H1 (cell line): ENCODE results near the gene KRTAP9-6. TPM values are rescaled to one million over a fixed set of nuclear protein-coding genes. Genes with fewer than 3 reads are reported as not detected.
"Not testable (repeated sequence)": the region's sequence is repeated elsewhere in the genome, so short reads cannot be mapped to it uniquely, and the experiment has no call there.

Experiments used
- CTCF ChIA-PET: fragments of 300-600 bp; sonication (Branson Sonifier 250); formaldehyde crosslinking; loops from one replicate; lab custom pipeline; 2021; ENCODE audit not compliant: partially characterized antibody; lab: Charles Lee
- POLR2A ChIA-PET: fragments of 300-600 bp; sonication (Branson Sonifier 250); formaldehyde crosslinking; loops from one replicate; lab custom pipeline; 2021; ENCODE audit warnings: inconsistent platforms; ENCODE audit not compliant: partially characterized antibody; lab: Charles Lee
- DNase-seq, 2 experiments: peaks; one replicate each; pipeline versions ENCODE4 v3.0.0 to v3.0.0-alpha.2; 2010 to 2022; ENCODE audit warnings: low spot score in 2 of 2, low read depth in 1 of 2, mixed read lengths in 1 of 2
- FAIRE-seq: peaks from 2 replicates; lab custom pipeline; 2011; peaks lifted over from hg19 to GRCh38; lab: Jason Lieb, UNC
- H2AFZ ChIP-seq: 2 replicates; pipeline ENCODE4 v1.8.1; 2012; ENCODE audit warnings: low read length, inconsistent platforms
- H2AK5ac ChIP-seq: 2 replicates; pipeline ENCODE4 v1.6.1; 2013; ENCODE audit warnings: low read depth, low read length
- H2BK120ac ChIP-seq: replicated peaks from 2 replicates; pipeline ENCODE3; 2013; ENCODE audit warnings: low read depth, low read length, inconsistent platforms
- H2BK12ac ChIP-seq: 2 replicates; pipeline ENCODE4 v1.6.1; 2013; ENCODE audit warnings: low read depth, low read length
- H2BK15ac ChIP-seq: 2 replicates; pipeline ENCODE4 v1.6.1; 2013; ENCODE audit warnings: low read length
- H2BK20ac ChIP-seq: 2 replicates; pipeline ENCODE4 v1.6.1; 2013; ENCODE audit warnings: low read length
- H2BK5ac ChIP-seq: 2 replicates; pipeline ENCODE4 v1.6.1; 2013; ENCODE audit warnings: low read depth, low read length
- H3K14ac ChIP-seq: 2 replicates; pipeline ENCODE4 v1.6.1; 2013; ENCODE audit warnings: inconsistent platforms; ENCODE audit not compliant: insufficient read length
- H3K18ac ChIP-seq: 2 replicates; pipeline ENCODE4 v1.6.1; 2013; ENCODE audit warnings: low read length; ENCODE audit errors: extremely low read depth
- H3K23ac ChIP-seq: 2 replicates; pipeline ENCODE4 v1.6.1; 2013; ENCODE audit warnings: inconsistent platforms; ENCODE audit not compliant: insufficient read length
- H3K23me2 ChIP-seq: 2 replicates; pipeline ENCODE4 v1.6.1; 2013; ENCODE audit warnings: low read depth, low read length
- H3K27ac ChIP-seq: 2 replicates; pipeline ENCODE4 v1.6.1; 2011; ENCODE audit warnings: low read depth, low read length, inconsistent platforms
- H3K27me3 ChIP-seq, 4 experiments: replicated peaks in 1 of 4; 1 replicate in 1 of 4; 2 replicates in 3 of 4; pipeline versions ENCODE4 v1.6.1 to v1.8.1; 2011 to 2013; ENCODE audit warnings: low read length in 3 of 4, mild to moderate bottlenecking in 3 of 4, inconsistent platforms in 2 of 4, mixed read lengths in 2 of 4, moderate library complexity in 1 of 4; ENCODE audit not compliant: control insufficient read depth in 3 of 4, insufficient read depth in 3 of 4; ENCODE audit errors: extremely low read depth in 1 of 4
- H3K36me3 ChIP-seq, 4 experiments: 2 replicates each; pipeline versions ENCODE4 v1.6.1 to v1.8.1; 2011 to 2013; ENCODE audit warnings: mild to moderate bottlenecking in 4 of 4, low read length in 3 of 4, moderate library complexity in 2 of 4, control low read depth in 1 of 4, inconsistent platforms in 1 of 4; ENCODE audit not compliant: insufficient read depth in 4 of 4, control insufficient read depth in 2 of 4
- H3K4ac ChIP-seq: replicated peaks from 2 replicates; pipeline ENCODE3; 2013; ENCODE audit warnings: low read length, low read depth, mixed read lengths, inconsistent platforms; ENCODE audit not compliant: insufficient read length
- H3K4me1 ChIP-seq, 4 experiments: replicated peaks in 1 of 4; 1 replicate in 1 of 4; 2 replicates in 3 of 4; pipeline versions ENCODE4 v1.6.1 to v1.8.1; 2011 to 2013; ENCODE audit warnings: low read length in 3 of 4, inconsistent platforms in 2 of 4, mixed read lengths in 1 of 4; ENCODE audit not compliant: insufficient read depth in 4 of 4, control insufficient read depth in 3 of 4
- H3K4me2 ChIP-seq, 2 experiments: 2 replicates each; pipeline versions ENCODE4 v1.6.1 to v1.8.1; 2011 to 2013; ENCODE audit warnings: low read depth in 2 of 2, low read length in 2 of 2, control low read depth in 1 of 2, inconsistent platforms in 1 of 2, mild to moderate bottlenecking in 1 of 2; ENCODE audit not compliant: insufficient read depth in 1 of 2
- H3K4me3 ChIP-seq, 4 experiments: fragments of 200-600, 300-600 bp in 1 of 4; sonication (generic), shearing (Covaris generic), sonication (Bioruptor Twin) in 1 of 4; 2 replicates each; pipeline versions ENCODE4 v1.5.1 to v1.8.1; 2011 to 2016; ENCODE audit warnings: low read length in 4 of 4, low read depth in 3 of 4, control low read depth in 2 of 4, inconsistent platforms in 2 of 4, mild to moderate bottlenecking in 2 of 4, mixed read lengths in 1 of 4, moderate library complexity in 1 of 4; ENCODE audit not compliant: insufficient read depth in 2 of 4; ENCODE audit errors: extremely low read depth in 1 of 4
- H3K56ac ChIP-seq: replicated peaks from 2 replicates; pipeline ENCODE3; 2013; ENCODE audit warnings: low read depth, mild to moderate bottlenecking, mixed read lengths, low read length, inconsistent platforms; ENCODE audit not compliant: insufficient read length
- H3K79me1 ChIP-seq: 2 replicates; pipeline ENCODE4 v1.6.1; 2013; ENCODE audit warnings: low read depth, low read length, control low read depth
- H3K79me2 ChIP-seq, 2 experiments: 2 replicates each; pipeline versions ENCODE4 v1.6.1 to v1.8.1; 2012 to 2013; ENCODE audit warnings: low read length in 2 of 2, mild to moderate bottlenecking in 2 of 2, inconsistent platforms in 1 of 2; ENCODE audit not compliant: insufficient read depth in 2 of 2, control insufficient read depth in 1 of 2
- H3K9ac ChIP-seq, 4 experiments: replicated peaks in 1 of 4; 1 replicate in 1 of 4; 2 replicates in 3 of 4; pipeline versions ENCODE4 v1.6.1 to v1.8.1; 2011 to 2013; ENCODE audit warnings: low read depth in 3 of 4, low read length in 3 of 4, control low read depth in 2 of 4, mild to moderate bottlenecking in 2 of 4, moderate library complexity in 2 of 4, inconsistent platforms in 1 of 4; ENCODE audit errors: extremely low read depth in 1 of 4
- H3K9me3 ChIP-seq, 2 experiments: 2 replicates each; pipeline versions ENCODE4 v1.6.1 to v1.8.1; 2012 to 2013; ENCODE audit warnings: mild to moderate bottlenecking in 2 of 2, moderate library complexity in 2 of 2, control low read depth in 1 of 2, inconsistent platforms in 1 of 2, low read depth in 1 of 2, low read length in 1 of 2, mixed read lengths in 1 of 2; ENCODE audit not compliant: insufficient read depth in 2 of 2
- H4K20me1 ChIP-seq, 2 experiments: replicated peaks in 1 of 2; 2 replicates each; pipeline versions ENCODE3 to v1.8.1; 2011 to 2013; ENCODE audit warnings: inconsistent platforms in 2 of 2, low read length in 2 of 2, mild to moderate bottlenecking in 1 of 2; ENCODE audit not compliant: insufficient read depth in 2 of 2, control insufficient read depth in 1 of 2
- H4K5ac ChIP-seq: 2 replicates; pipeline ENCODE4 v1.6.1; 2013; ENCODE audit warnings: low read length, low read depth, mixed read lengths, inconsistent platforms; ENCODE audit not compliant: insufficient read length
- H4K8ac ChIP-seq: 2 replicates; pipeline ENCODE4 v1.8.0; 2013; ENCODE audit warnings: mild to moderate bottlenecking, moderate library complexity, low read length, inconsistent platforms; ENCODE audit not compliant: insufficient read depth; ENCODE audit errors: extremely low read depth
- H4K91ac ChIP-seq: replicated peaks from 2 replicates; pipeline ENCODE3; 2013; ENCODE audit warnings: low read length, mixed read lengths, inconsistent platforms; ENCODE audit not compliant: insufficient read length
- WGBS, 2 experiments: shearing (Covaris generic) in 1 of 2; methylation state at CpG; one replicate each; pipeline versions ENCODE4 v1.1.6 to v1.1.7; 2013 to 2015; ENCODE audit warnings: low lambda C conversion rate in 2 of 2, mixed read lengths in 2 of 2, inconsistent platforms in 1 of 2, low coverage in 1 of 2, missing lambda C conversion rate in 1 of 2; ENCODE audit not compliant: insufficient replicate concordance in 2 of 2, insufficient coverage in 1 of 2, insufficient read length in 1 of 2; ENCODE audit errors: extremely low coverage in 1 of 2, missing lambda C conversion rate in 1 of 2; 5-methylcytosine and 5-hydroxymethylcytosine counted together
- polyA plus RNA-seq, 7 experiments: library from polyadenylated mRNA; depleted of rRNA in 3 of 7; stranded (reverse) in 5 of 7; unstranded in 2 of 7; fragments of >200 nt in 5 of 7; fragments of 200-250 nt in 2 of 7; gene quantifications; 1 replicate in 5 of 7; 2 replicates in 1 of 7; 4 replicates in 1 of 7; pipeline versions ENCODE4 v1.2.1 to v1.2.3, GENCODE V29; 2011 to 2013; ENCODE audit warnings: missing spikeins in 2 of 7, mixed read lengths in 2 of 7
- total RNA-seq: library from RNA; stranded (reverse); fragmentation: NEBNext Ultra II Directional; extraction: Animal tissue kit (Norgen Biotek cat#: 25700); gene quantifications from 2 replicates; pipeline ENCODE4 v1.2.1, GENCODE V29; 2021

The KRTAP9-6 gene
- total and polyA plus RNA-seq, 2 of the 8 experiments (the other 6 are each of a cell fraction or from before 2014, with no cell fraction given) = not detected

- H2BK12ac ChIP-seq, H2BK15ac ChIP-seq, H3K27ac ChIP-seq, H3K18ac ChIP-seq, H3K79me2 ChIP-seq, H3K27me3 ChIP-seq, POLR2A ChIA-PET, H3K79me1 ChIP-seq, H4K91ac ChIP-seq, DNase-seq, H3K9ac ChIP-seq, H3K23me2 ChIP-seq, H2BK120ac ChIP-seq, H2BK20ac ChIP-seq, FAIRE-seq, H3K23ac ChIP-seq, H3K9me3 ChIP-seq, H3K4ac ChIP-seq, H3K4me3 ChIP-seq, H3K14ac ChIP-seq, H3K4me2 ChIP-seq, H3K36me3 ChIP-seq, H2AFZ ChIP-seq, H2AK5ac ChIP-seq, H4K5ac ChIP-seq, H4K8ac ChIP-seq, H2BK5ac ChIP-seq, H3K56ac ChIP-seq, H4K20me1 ChIP-seq, H3K4me1 ChIP-seq: not testable (repeated sequence)
- CTCF ChIA-PET = interaction anchor here (0.8 kb wide), 1 partner anchor 15 kb away, joined by 3 read pairs; no protein-coding TSS in a partner anchor
- 96% methylated on average over 3 of the region's 3 CpGs; no CpG with 5 or more reads in 1 of the 2 experiments for WGBS, 2 experiments
These were observed 10.5 kb downstream of the KRTAP9-6 start, which contains the start of gene KRTAP9-7 for GRCh38 chr17:41275648-41276190. TSS of gene KRTAP9-7 (plus strand) at chr17:41275698. CDS start at chr17:41275698, 0 bp downstream.
